Neural cell (in vitro differentiated cells): ENCODE data around the gene MACF1.

Experiments
- CTCF ChIP-seq: fragments of 450-650 bp; IDR thresholded peaks from 2 replicates; pipeline ENCODE4 v1.5.1; 2014; ENCODE audit warnings: antibody characterized with exemption, mild to moderate bottlenecking, moderate library complexity; ENCODE audit not compliant: poor library complexity, severe bottlenecking
- EP300 ChIP-seq: fragments of 450-650 bp; conservative IDR thresholded peaks from 2 replicates; pipeline ENCODE4 v1.6.1; 2014; ENCODE audit warnings: antibody characterized with exemption, mild to moderate bottlenecking, moderate library complexity; ENCODE audit not compliant: poor library complexity, severe bottlenecking
- EZH2 ChIP-seq: fragments of 200-600, 300-800 bp; shearing (Covaris generic), sonication (generic); IDR thresholded peaks from 2 replicates; pipeline ENCODE4 v1.6.1; 2014; ENCODE audit warnings: antibody characterized with exemption, low read length, borderline replicate concordance, mild to moderate bottlenecking; ENCODE audit not compliant: insufficient read depth, poor library complexity, severe bottlenecking
- POLR2AphosphoS5 ChIP-seq: IDR thresholded peaks from 2 replicates; pipeline ENCODE4 v1.6.1; 2012
- RAD21 ChIP-seq: fragments of 450-650 bp; conservative IDR thresholded peaks from 2 replicates; pipeline ENCODE4 v1.6.1; 2014; ENCODE audit warnings: antibody characterized with exemption, mild to moderate bottlenecking, moderate library complexity
- SMC3 ChIP-seq: fragments of 450-650 bp; conservative IDR thresholded peaks from 2 replicates; pipeline ENCODE4 v1.6.1; 2014; ENCODE audit warnings: antibody characterized with exemption, mild to moderate bottlenecking, moderate library complexity; ENCODE audit not compliant: poor library complexity

GRCh38 chr1:39173995-39174380, 30.5 kb upstream of the MACF1 start:
- TF ChIP-seq EZH2 (no peak), CTCF (no peak), POLR2AphosphoS5 (no peak), EP300 (no peak), RAD21 (no peak), SMC3 (no peak)
